ENCODE results near the gene CCP110. TPM values are rescaled to one million over a fixed set of nuclear protein-coding genes. Genes with fewer than 3 reads are reported as not detected.

The CCP110 gene
- total and polyA plus RNA-seq, 2 of the 13 experiments (the other 11 are each of a cell fraction or from before 2014, with no cell fraction given): 10.0 to 11.1 TPM

GRCh38 chr16:19523559-19524355 is at the start of gene CCP110 (continued):
- TF ChIP-seq ZNF337 (CRISPR knock-in tag; IDR thresholded peaks at IDR 0.05; ENCODE audit: borderline replicate concordance, low read depth) (no peak), ZNF136 (CRISPR knock-in tag; IDR thresholded peaks at IDR 0.05; ENCODE audit: low read depth) (peak; percentile 77; the same call in 1 of the 2 replicates), ZNF670 (CRISPR knock-in tag; IDR thresholded peaks at IDR 0.05; ENCODE audit: borderline replicate concordance) (peak; percentile 59), MLX (CRISPR knock-in tag; IDR thresholded peaks at IDR 0.05) (peak; percentile 46), ZNF850 (CRISPR knock-in tag; conservative IDR thresholded peaks at IDR 0.05) (0 out of 2 replicates have a peak, but pooled peaks have one; percentile 7), ZNF362 (CRISPR knock-in tag; IDR thresholded peaks at IDR 0.05; ENCODE audit: borderline replicate concordance) (peak; percentile 34; the same call in 1 of the 2 replicates), ZNF564 (CRISPR knock-in tag; IDR thresholded peaks at IDR 0.05) (0 out of 2 replicates have a peak, but pooled peaks have one; percentile 26), HNF1A (IDR thresholded peaks at IDR 0.05; ENCODE audit: low read depth) (0 out of 2 replicates have a peak, but pooled peaks have one; percentile 45), HNF1A (CRISPR knock-in tag; IDR thresholded peaks at IDR 0.05; ENCODE audit: borderline replicate concordance) (0 out of 2 replicates have a peak, but pooled peaks have one; percentile 60), CEBPG (CRISPR knock-in tag; IDR thresholded peaks at IDR 0.05) (peak; percentile 59), NFKBIZ (CRISPR knock-in tag; IDR thresholded peaks at IDR 0.05) (peak; percentile 59; the same call in 1 of the 2 replicates), ARID4A (CRISPR knock-in tag; IDR thresholded peaks at IDR 0.05; ENCODE audit: borderline replicate concordance) (peak; percentile 99), REPIN1 (CRISPR knock-in tag; IDR thresholded peaks at IDR 0.05; ENCODE audit: borderline replicate concordance, low read depth) (peak; percentile 82; the same call in 1 of the 2 replicates), ZNF451 (CRISPR knock-in tag; IDR thresholded peaks at IDR 0.05) (no peak), HCFC1 (IDR thresholded peaks at IDR 0.05; ENCODE audit: low read depth, low read length) (peak; percentile 100), HDAC1 (CRISPR knock-in tag; IDR thresholded peaks at IDR 0.05) (peak; percentile 97), SMC3 (IDR thresholded peaks at IDR 0.05; ENCODE audit: low read length) (no peak)
